Endothelial cell of umbilical vein (primary cell): ENCODE data around the gene CHAC1.

Experiments
- CTCF ChIP-seq, 2 donors: IDR thresholded peaks; 1 replicate in 1 of 2; 2 replicates in 1 of 2; pipeline ENCODE4 v1.5.1; 2011; ENCODE audit warnings: low read length in 2 of 2, mild to moderate bottlenecking in 2 of 2, moderate library complexity in 2 of 2, control low read depth in 1 of 2, inconsistent platforms in 1 of 2, low read depth in 1 of 2; ENCODE audit not compliant: insufficient read depth in 1 of 2; ENCODE audit errors: extremely low read depth in 1 of 2
- POLR2A ChIP-seq: IDR thresholded peaks from 2 replicates; pipeline ENCODE4 v1.6.1; 2012; ENCODE audit warnings: low read depth, mild to moderate bottlenecking, control low read depth, low read length

GRCh38 chr15:40923551-40923950 is 29.7 kb upstream of the CHAC1 start:
- TF ChIP-seq CTCF (IDR thresholded peaks at IDR 0.05; ENCODE audit: extremely low read depth in 1 of 2, insufficient read depth in 1 of 2, low read depth in 1 of 2, low read length in 2 of 2) = no peak
- TF ChIP-seq POLR2A = no peak
